HFFc6 (cell line): ENCODE data around the gene METTL8. TPM values are rescaled to one million over a fixed set of nuclear protein-coding genes. Genes with fewer than 3 reads are reported as not detected.

ENCODE experiments used
- DNase-seq: peaks from one replicate; pipeline ENCODE4 v3.0.0-alpha.2; 2018
- H3K27ac Mint-ChIP-seq: 2 replicates; pipeline ENCODE4 v1.8.0; 2020; ENCODE audit warnings: mild to moderate bottlenecking, mixed read lengths
- H3K27me3 Mint-ChIP-seq: 2 replicates; pipeline ENCODE4 v1.8.0; 2021; ENCODE audit warnings: mild to moderate bottlenecking, moderate library complexity, mixed read lengths; ENCODE audit not compliant: insufficient read depth
- H3K36me3 Mint-ChIP-seq: 2 replicates; pipeline ENCODE4 v1.8.0; 2021; ENCODE audit warnings: low read depth, mixed read lengths
- H3K4me1 Mint-ChIP-seq: 2 replicates; pipeline ENCODE4 v1.8.0; 2020; ENCODE audit warnings: low read depth, mixed read lengths
- H3K4me3 Mint-ChIP-seq: 2 replicates; pipeline ENCODE4 v1.8.0; 2020; ENCODE audit warnings: mild to moderate bottlenecking, moderate library complexity, mixed read lengths
- H3K9me3 Mint-ChIP-seq: 2 replicates; pipeline ENCODE4 v1.8.0; 2020; ENCODE audit warnings: mild to moderate bottlenecking, mixed read lengths
- CTCF ChIP-seq: fragments of 200-600 bp; sonication (generic); IDR thresholded peaks from 2 replicates; pipeline ENCODE4 v1.5.0; 2021; ENCODE audit warnings: antibody characterized with exemption, mild to moderate bottlenecking
- total RNA-seq, 6 experiments: library from RNA; stranded (reverse); fragmentation: NEBNext Ultra II Directional; extraction: Animal tissue kit (Norgen Biotek cat#: 25700); gene quantifications; 2 replicates in 1 of 6; 3 replicates in 5 of 6; pipeline ENCODE4 v1.2.3, GENCODE V29; 2021

Gene METTL8
- total RNA-seq, 6 experiments from 2014 or later: 17.7 to 26.2 (median 22.3) TPM

GRCh38 chr2:171320208-171320621 lies 113.6 kb downstream of the METTL8 start:
- 0 out of 2 replicates have a peak, but pooled peaks cover 5% of the 10 kb centered on the region for H3K36me3 Mint-ChIP-seq
- peaks cover 15% of the 10 kb centered on the region for H3K4me1 Mint-ChIP-seq
- no peaks in the 10 kb centered on the region for H3K9me3 Mint-ChIP-seq
- no peak overlapping the region for H3K27ac Mint-ChIP-seq
- no peak for TF ChIP-seq CTCF
- no peak overlapping the region for H3K4me3 Mint-ChIP-seq
- no peaks in the 10 kb centered on the region for H3K27me3 Mint-ChIP-seq
- DNase-seq: no peak

GRCh38 chr2:171319164-171319810 lies 114.5 kb downstream of the METTL8 start:
- Mint-ChIP-seq H3K27ac (no peak overlapping the region), H3K27me3 (no peaks in the 10 kb centered on the region), H3K4me1 (peaks cover 15% of the 10 kb centered on the region), H3K36me3 (peaks cover 4% of the 10 kb centered on the region; the same call in 1 of the 2 replicates), H3K9me3 (no peaks in the 10 kb centered on the region), H3K4me3 (no peak overlapping the region)
- DNase-seq: no peak
- TF ChIP-seq CTCF: no peak

- Mint-ChIP-seq H3K27ac (no peak overlapping the region), H3K9me3 (no peaks in the 10 kb centered on the region; the same call in 1 of the 2 replicates), H3K36me3 (peaks cover 5% of the 10 kb centered on the region), H3K27me3 (no peaks in the 10 kb centered on the region), H3K4me3 (no peak overlapping the region), H3K4me1 (peaks cover 15% of the 10 kb centered on the region)
- TF ChIP-seq CTCF: no peak
- no peak for DNase-seq
These were observed 115.3 kb downstream of the METTL8 start for GRCh38 chr2:171318463-171318934.

- Mint-ChIP-seq H3K36me3 (peaks cover 5% of the 10 kb centered on the region), H3K4me1 (peaks cover 15% of the 10 kb centered on the region), H3K9me3 (no peaks in the 10 kb centered on the region; the same call in none of the 2 replicates), H3K27ac (no peak overlapping the region), H3K4me3 (no peak overlapping the region), H3K27me3 (no peaks in the 10 kb centered on the region)
- TF ChIP-seq CTCF: no peak
- no peak for DNase-seq
These were observed 116.2 kb downstream of the METTL8 start for GRCh38 chr2:171317492-171318125.

GRCh38 chr2:171316755-171317337 lies 116.9 kb downstream of the METTL8 start:
- H3K4me3 Mint-ChIP-seq: no peak overlapping the region
- peaks cover 9% of the 10 kb centered on the region for H3K36me3 Mint-ChIP-seq
- no peak for DNase-seq
- peaks cover 15% of the 10 kb centered on the region for H3K4me1 Mint-ChIP-seq
- TF ChIP-seq CTCF: no peak
- H3K9me3 Mint-ChIP-seq: peaks cover 3% of the 10 kb centered on the region
- no peaks in the 10 kb centered on the region; the same call in 1 of the 2 replicates for H3K27me3 Mint-ChIP-seq
- H3K27ac Mint-ChIP-seq: no peak overlapping the region
